GM12873 (cell line): ENCODE measurements around the gene TMCC2.

Experiments
- CTCF ChIP-seq: IDR thresholded peaks from 2 replicates; pipeline ENCODE4 v1.5.1; 2012; ENCODE audit warnings: low read depth, mild to moderate bottlenecking, moderate library complexity, low read length, control low read depth; ENCODE audit not compliant: insufficient read depth; ENCODE audit errors: missing control alignments

Gene TMCC2

GRCh38 chr1:205244384-205244783 lies 16.6 kb downstream of the TMCC2 start:
- TF ChIP-seq CTCF: no peak

GRCh38 chr1:205245096-205245495 lies 17.4 kb downstream of the TMCC2 start:
- TF ChIP-seq CTCF: no peak

- no peak for TF ChIP-seq CTCF
Observed at GRCh38 chr1:205246351-205247119, 18.8 kb downstream of the TMCC2 start.

GRCh38 chr1:205247130-205247921 lies 19.6 kb downstream of the TMCC2 start:
- no peak for TF ChIP-seq CTCF

- TF ChIP-seq CTCF: no peak
Observed at GRCh38 chr1:205248793-205249601, 21.3 kb downstream of the TMCC2 start.

- no peak for TF ChIP-seq CTCF
Observed at GRCh38 chr1:205249651-205250050, 21.9 kb downstream of the TMCC2 start.

- TF ChIP-seq CTCF: no peak
Observed at GRCh38 chr1:205250699-205251098, 23.0 kb downstream of the TMCC2 start.
